ACHN (cell line): ENCODE measurements around the gene NKIRAS2.

Experiments used
- DNase-seq: peaks from one replicate; pipeline ENCODE4 v3.0.0-alpha.2; 2015
- in situ Hi-C: cut with HindIII; loops from 2 replicates; pipeline ENCODE4 v1.10.0; 2017; ENCODE audit warnings: low sequenced_read_pairs, low pct_ligation_motif_present, low pct_unique_long_range_greater_than_20kb

The NKIRAS2 gene

GRCh38 chr17:42071810-42072209 lies 51.9 kb downstream of the NKIRAS2 start:
- DNase-seq: no peak
- in situ Hi-C loops: no loop called here

GRCh38 chr17:42072323-42073187 lies 52.7 kb downstream of the NKIRAS2 start:
- in situ Hi-C loops: no loop called here
- DNase-seq: peak; percentile 18
